ENCODE results near the gene PIK3CD.

Gene PIK3CD

DNA sequence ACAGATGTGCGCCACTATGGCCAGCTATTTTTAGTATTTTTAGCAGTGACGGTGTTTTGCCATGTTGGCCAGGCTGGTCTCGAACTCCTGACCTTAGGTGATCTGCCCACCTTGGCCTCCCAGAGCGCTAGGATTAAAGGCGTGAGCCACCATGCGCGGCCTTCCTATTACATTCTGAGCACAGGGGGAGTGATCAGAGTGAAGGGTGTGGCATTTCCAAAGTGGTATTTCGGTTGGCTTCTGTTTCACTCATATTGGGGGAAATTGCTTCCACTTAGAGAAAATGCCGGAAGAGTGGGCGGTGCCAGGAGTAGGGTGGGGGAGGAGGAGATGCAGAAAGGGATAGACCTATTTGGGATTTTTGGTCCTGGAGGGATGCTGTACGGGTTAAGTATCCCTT lies 4.3 kb downstream of the PIK3CD start:
- TF ChIP-seq, protein P1, sequence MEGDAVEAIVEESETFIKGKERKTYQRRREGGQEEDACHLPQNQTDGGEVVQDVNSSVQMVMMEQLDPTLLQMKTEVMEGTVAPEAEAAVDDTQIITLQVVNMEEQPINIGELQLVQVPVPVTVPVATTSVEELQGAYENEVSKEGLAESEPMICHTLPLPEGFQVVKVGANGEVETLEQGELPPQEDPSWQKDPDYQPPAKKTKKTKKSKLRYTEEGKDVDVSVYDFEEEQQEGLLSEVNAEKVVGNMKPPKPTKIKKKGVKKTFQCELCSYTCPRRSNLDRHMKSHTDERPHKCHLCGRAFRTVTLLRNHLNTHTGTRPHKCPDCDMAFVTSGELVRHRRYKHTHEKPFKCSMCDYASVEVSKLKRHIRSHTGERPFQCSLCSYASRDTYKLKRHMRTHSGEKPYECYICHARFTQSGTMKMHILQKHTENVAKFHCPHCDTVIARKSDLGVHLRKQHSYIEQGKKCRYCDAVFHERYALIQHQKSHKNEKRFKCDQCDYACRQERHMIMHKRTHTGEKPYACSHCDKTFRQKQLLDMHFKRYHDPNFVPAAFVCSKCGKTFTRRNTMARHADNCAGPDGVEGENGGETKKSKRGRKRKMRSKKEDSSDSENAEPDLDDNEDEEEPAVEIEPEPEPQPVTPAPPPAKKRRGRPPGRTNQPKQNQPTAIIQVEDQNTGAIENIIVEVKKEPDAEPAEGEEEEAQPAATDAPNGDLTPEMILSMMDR (IDR thresholded peaks at IDR 0.05; ENCODE audit: borderline replicate concordance, insufficient read depth, low read depth, low read length): no peak
- no peak overlapping the region for H3K4me3 ChIP-seq (ENCODE audit: low read depth, low read length)

DNA sequence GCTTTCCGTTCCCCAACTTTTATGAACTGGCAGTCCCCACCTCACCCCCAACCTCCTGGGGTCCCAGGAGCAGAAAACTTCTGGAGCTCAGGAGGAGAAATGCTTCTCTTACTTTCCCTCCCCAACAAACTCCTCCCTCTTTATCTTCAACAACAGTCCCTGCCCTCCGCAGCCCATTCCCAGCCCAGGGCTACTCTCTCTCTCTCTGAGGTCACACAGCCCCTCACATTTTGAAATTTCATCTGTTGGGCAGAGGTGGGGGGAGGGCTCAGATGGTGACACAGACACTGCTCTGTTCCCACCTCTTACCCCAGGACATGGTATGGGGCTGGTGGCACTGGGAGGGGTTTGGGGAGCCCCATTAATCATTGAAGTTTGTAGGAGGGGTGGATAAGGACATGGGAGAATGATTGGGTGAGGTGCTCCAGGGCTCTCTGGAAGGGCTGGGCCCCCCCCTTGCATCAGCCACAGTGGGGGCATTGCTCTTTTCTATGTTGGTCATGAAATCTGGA lies 6.0 kb downstream of the PIK3CD start:
- peak overlapping the region; percentile 16 for H3K4me3 ChIP-seq (ENCODE audit: low read depth, low read length)

DNA sequence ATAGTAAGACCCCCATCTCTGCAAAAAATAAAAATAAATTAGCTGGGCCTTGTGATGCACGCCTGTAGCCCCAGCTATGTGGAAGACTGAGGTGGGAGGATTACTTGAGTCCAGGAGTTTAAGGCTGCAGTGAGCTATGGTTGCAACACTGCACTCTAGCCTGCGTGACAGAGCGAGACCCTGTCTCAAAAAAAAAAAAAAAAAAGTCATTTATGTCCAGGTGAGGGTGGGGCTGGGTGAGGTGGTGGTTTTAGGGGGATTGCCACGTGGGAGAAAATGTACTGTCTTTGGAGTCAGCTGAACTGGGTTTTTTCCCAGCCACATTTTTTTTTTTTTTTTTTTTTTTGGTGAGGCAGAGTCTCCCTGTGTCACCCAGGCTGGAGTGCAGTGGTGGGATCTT lies 6.7 kb downstream of the PIK3CD start:
- no peak overlapping the region for H3K4me3 ChIP-seq (ENCODE audit: low read depth, low read length)
- TF ChIP-seq, protein P1 (IDR thresholded peaks at IDR 0.05; ENCODE audit: borderline replicate concordance, insufficient read depth, low read depth, low read length): no peak

More for the DNA sequence above, 6.0 kb downstream of the PIK3CD start:
- TF ChIP-seq, protein P1 (IDR thresholded peaks at IDR 0.05; ENCODE audit: borderline replicate concordance, insufficient read depth, low read depth, low read length): no peak

GRCh38 chr1:9659328-9659727 lies 7.8 kb downstream of the PIK3CD start:
- TF ChIP-seq, protein P1 (IDR thresholded peaks at IDR 0.05; ENCODE audit: borderline replicate concordance, insufficient read depth, low read depth, low read length): no peak
- no peak overlapping the region for H3K4me3 ChIP-seq (ENCODE audit: low read depth, low read length)

GRCh38 chr1:9663257-9663656 lies 11.7 kb downstream of the PIK3CD start:
- TF ChIP-seq, protein P1 (IDR thresholded peaks at IDR 0.05; ENCODE audit: borderline replicate concordance, insufficient read depth, low read depth, low read length): no peak

DNA sequence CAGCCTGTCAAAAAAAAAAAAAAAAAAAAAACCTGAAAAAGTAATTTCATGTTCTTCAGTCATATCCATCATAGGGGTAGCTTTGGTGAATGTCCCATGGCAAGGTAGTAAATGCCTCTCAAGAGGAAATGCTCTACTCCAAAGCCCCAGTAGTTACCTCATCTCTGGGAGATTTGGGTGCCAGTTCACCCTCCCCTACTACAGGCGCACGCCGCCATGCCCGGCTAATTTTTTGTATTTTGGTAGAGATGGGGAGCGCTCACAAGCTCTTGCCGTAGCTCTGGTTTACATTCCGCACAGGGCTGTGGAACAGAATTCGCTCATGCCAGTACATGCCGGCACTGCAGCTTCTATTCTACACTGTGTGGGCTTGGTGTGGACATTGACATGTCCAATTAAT lies 13.7 kb downstream of the PIK3CD start:
- TF ChIP-seq, protein P1 (IDR thresholded peaks at IDR 0.05; ENCODE audit: borderline replicate concordance, insufficient read depth, low read depth, low read length): no peak
- no peak overlapping the region for H3K4me3 ChIP-seq (ENCODE audit: low read depth, low read length)

More at GRCh38 chr1:9663257-9663656, 11.7 kb downstream of the PIK3CD start:
- no peak overlapping the region for H3K4me3 ChIP-seq (ENCODE audit: low read depth, low read length)

DNA sequence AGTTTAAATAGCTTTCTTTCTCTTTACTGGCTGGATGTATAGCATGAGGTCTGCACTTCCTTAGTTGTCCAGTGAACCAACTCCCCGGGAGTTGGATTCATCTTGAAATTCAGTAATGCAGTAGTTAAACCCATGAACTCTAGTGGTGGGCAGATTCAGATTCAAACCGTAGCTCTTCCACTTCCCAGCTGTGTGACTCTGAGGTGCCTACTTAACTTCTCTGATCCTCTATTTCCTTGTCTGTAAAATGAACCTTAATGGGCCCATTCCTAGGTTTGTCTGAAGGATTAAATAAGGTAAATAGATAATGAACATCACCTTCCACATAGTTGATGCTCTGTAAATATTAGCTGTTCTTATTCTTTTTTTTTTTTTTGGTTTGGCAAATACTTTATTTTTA lies 16.5 kb downstream of the PIK3CD start:
- no peak overlapping the region for H3K4me3 ChIP-seq (ENCODE audit: low read depth, low read length)
- TF ChIP-seq, protein P1 (IDR thresholded peaks at IDR 0.05; ENCODE audit: borderline replicate concordance, insufficient read depth, low read depth, low read length): no peak

All from GM12875 (cell line).